ENCODE measurements around the gene LRRC56.

DNA sequence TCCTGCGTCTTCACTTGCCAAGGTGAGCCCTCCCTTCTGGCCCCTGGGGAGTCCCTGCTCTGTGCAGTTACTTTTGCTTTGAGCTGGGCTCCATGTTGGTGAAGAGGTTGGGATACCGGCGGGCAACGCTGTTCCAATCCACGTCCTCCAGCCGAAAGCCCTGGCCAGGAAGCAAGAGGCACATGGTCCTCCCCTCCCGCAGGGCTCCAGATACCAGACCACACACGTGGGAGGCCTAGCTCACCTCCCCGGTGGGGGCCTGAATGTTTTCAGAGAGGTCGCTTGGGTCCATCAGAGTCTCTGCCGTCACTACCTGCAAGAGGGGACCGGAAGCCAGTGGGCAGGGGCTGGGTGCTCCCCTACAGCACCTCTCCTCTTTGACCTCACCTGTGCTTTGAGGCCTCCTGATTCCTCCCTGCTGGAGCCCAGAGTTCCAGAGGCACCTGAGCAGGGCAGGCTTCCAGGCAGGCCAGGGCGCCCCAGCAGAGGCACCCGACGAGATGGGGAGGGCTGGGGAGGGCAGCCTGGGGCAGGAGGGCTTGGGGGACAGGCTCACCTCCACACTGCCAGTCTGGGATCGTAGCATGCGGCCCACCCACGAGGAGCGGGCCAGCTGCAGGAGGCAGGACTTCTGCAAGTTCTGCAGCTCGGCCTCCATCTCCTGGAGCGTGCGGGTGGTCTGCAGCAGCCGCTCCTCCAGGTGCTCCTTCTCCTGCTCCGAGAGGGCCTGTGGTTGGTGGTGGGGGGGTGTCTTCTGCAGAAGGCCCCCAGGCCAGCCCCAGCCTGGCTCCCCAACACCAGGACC is 20.2 kb downstream of the LRRC56 start:
- TF ChIP-seq NR3C1 (IDR thresholded peaks at IDR 0.05) = no peak
- TF ChIP-seq, protein P1, sequence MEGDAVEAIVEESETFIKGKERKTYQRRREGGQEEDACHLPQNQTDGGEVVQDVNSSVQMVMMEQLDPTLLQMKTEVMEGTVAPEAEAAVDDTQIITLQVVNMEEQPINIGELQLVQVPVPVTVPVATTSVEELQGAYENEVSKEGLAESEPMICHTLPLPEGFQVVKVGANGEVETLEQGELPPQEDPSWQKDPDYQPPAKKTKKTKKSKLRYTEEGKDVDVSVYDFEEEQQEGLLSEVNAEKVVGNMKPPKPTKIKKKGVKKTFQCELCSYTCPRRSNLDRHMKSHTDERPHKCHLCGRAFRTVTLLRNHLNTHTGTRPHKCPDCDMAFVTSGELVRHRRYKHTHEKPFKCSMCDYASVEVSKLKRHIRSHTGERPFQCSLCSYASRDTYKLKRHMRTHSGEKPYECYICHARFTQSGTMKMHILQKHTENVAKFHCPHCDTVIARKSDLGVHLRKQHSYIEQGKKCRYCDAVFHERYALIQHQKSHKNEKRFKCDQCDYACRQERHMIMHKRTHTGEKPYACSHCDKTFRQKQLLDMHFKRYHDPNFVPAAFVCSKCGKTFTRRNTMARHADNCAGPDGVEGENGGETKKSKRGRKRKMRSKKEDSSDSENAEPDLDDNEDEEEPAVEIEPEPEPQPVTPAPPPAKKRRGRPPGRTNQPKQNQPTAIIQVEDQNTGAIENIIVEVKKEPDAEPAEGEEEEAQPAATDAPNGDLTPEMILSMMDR (IDR thresholded peaks at IDR 0.05) = no peak
- no peak for TF ChIP-seq MAFK (IDR thresholded peaks at IDR 0.05; ENCODE audit: partially characterized antibody)
- no peak for TF ChIP-seq POLR2A (IDR thresholded peaks at IDR 0.05; ENCODE audit: low read length)
- TF ChIP-seq SMC3 (IDR thresholded peaks at IDR 0.05) = no peak
